ENCODE results near the gene NDUFB3. TPM values are rescaled to one million over a fixed set of nuclear protein-coding genes. Genes with fewer than 3 reads are reported as not detected.
"Not testable (repeated sequence)": the region's sequence is repeated elsewhere in the genome, so short reads cannot be mapped to it uniquely, and the experiment has no call there.

The NDUFB3 gene
- total RNA-seq: 112 and 113 TPM in 2 replicates

- Mint-ChIP-seq H3K4me3 (peak within 1 kb of the TSS; percentile 92), H3K36me3 (ENCODE audit: low read depth) (peaks cover 6% of the 10 kb centered on the region), H3K27ac (peak within 1 kb of the TSS; percentile 91), H3K9me3 (no peaks in the 10 kb centered on the region), H3K4me1 (peaks cover 37% of the 10 kb centered on the region), H3K27me3 (no peaks in the 10 kb centered on the region)
- intact Hi-C loops (cut with micrococcal nuclease): loop anchor here (1.0 to 5.0 kb wide), 11 partner anchors 45 to 381 kb away; partner anchors contain the start of genes BZW1, CFLAR, CLK1 and NIF3L1
- DNase-seq: peak; percentile 98
Measured at GRCh38 chr2:201071479-201072200, at the start of gene NDUFB3, which contains the start of gene HYCC2. Gene NDUFB3, plus strand, starts transcription at chr2:201072001. Its CDS starts 6,882 bp downstream, at chr2:201078883. Gene HYCC2, minus strand, starts transcription at chr2:201071671. Its CDS starts 47,662 bp downstream, at chr2:201024009.

- Mint-ChIP-seq H3K9me3 (peaks cover 6% of the 10 kb centered on the region), H3K4me1 (peaks cover 19% of the 10 kb centered on the region), H3K4me3 (no peak overlapping the region), H3K36me3 (ENCODE audit: low read depth) (peaks cover 37% of the 10 kb centered on the region), H3K27me3 (no peaks in the 10 kb centered on the region), H3K27ac (no peak overlapping the region)
- intact Hi-C loops (cut with micrococcal nuclease): no loop called here
- no peak for DNase-seq
Measured at GRCh38 chr2:201024518-201024917, 47.3 kb upstream of the NDUFB3 start.

- H3K9me3 Mint-ChIP-seq; intact Hi-C loops (cut with micrococcal nuclease); H3K4me3 Mint-ChIP-seq; H3K27ac Mint-ChIP-seq; H3K4me1 Mint-ChIP-seq; DNase-seq; H3K27me3 Mint-ChIP-seq: not testable (repeated sequence)
- H3K36me3 Mint-ChIP-seq (ENCODE audit: low read depth): peaks cover 38% of the 10 kb centered on the region
Measured at GRCh38 chr2:201034355-201034754, 37.4 kb upstream of the NDUFB3 start.

- H3K9me3 Mint-ChIP-seq; H3K27me3 Mint-ChIP-seq; H3K4me1 Mint-ChIP-seq; H3K4me3 Mint-ChIP-seq; H3K27ac Mint-ChIP-seq; DNase-seq; intact Hi-C loops (cut with micrococcal nuclease): not testable (repeated sequence)
- peaks cover 45% of the 10 kb centered on the region for H3K36me3 Mint-ChIP-seq (ENCODE audit: low read depth)
Measured at GRCh38 chr2:201038361-201038760, 33.4 kb upstream of the NDUFB3 start.

- no peak overlapping the region for H3K27ac Mint-ChIP-seq
- no peaks in the 10 kb centered on the region for H3K27me3 Mint-ChIP-seq
- no peaks in the 10 kb centered on the region for H3K9me3 Mint-ChIP-seq
- no peaks in the 10 kb centered on the region for H3K4me1 Mint-ChIP-seq
- no peak overlapping the region for H3K4me3 Mint-ChIP-seq
- no peak for DNase-seq
- intact Hi-C loops (cut with micrococcal nuclease): no loop called here
- peaks cover 46% of the 10 kb centered on the region for H3K36me3 Mint-ChIP-seq (ENCODE audit: low read depth)
Measured at GRCh38 chr2:201038855-201039254, 32.9 kb upstream of the NDUFB3 start.

GRCh38 chr2:201040867-201041628 is 30.8 kb upstream of the NDUFB3 start:
- Mint-ChIP-seq H3K4me3 (no peak overlapping the region), H3K9me3 (no peaks in the 10 kb centered on the region), H3K27ac (no peak overlapping the region), H3K27me3 (no peaks in the 10 kb centered on the region), H3K36me3 (ENCODE audit: low read depth) (peaks cover 41% of the 10 kb centered on the region), H3K4me1 (no peaks in the 10 kb centered on the region)
- DNase-seq: no peak
- intact Hi-C loops (cut with micrococcal nuclease): no loop called here

GRCh38 chr2:201042451-201042850 is 29.4 kb upstream of the NDUFB3 start:
- H3K27me3 Mint-ChIP-seq; DNase-seq; H3K4me1 Mint-ChIP-seq; H3K4me3 Mint-ChIP-seq; H3K27ac Mint-ChIP-seq; H3K9me3 Mint-ChIP-seq; intact Hi-C loops (cut with micrococcal nuclease): not testable (repeated sequence)
- peaks cover 40% of the 10 kb centered on the region for H3K36me3 Mint-ChIP-seq (ENCODE audit: low read depth)

- H3K27ac Mint-ChIP-seq; H3K27me3 Mint-ChIP-seq; intact Hi-C loops (cut with micrococcal nuclease); H3K4me1 Mint-ChIP-seq; H3K9me3 Mint-ChIP-seq; DNase-seq; H3K4me3 Mint-ChIP-seq: not testable (repeated sequence)
- peaks cover 42% of the 10 kb centered on the region for H3K36me3 Mint-ChIP-seq (ENCODE audit: low read depth)
Measured at GRCh38 chr2:201043050-201043449, 28.8 kb upstream of the NDUFB3 start.

- peaks cover 4% of the 10 kb centered on the region for H3K9me3 Mint-ChIP-seq
- H3K36me3 Mint-ChIP-seq (ENCODE audit: low read depth): peaks cover 38% of the 10 kb centered on the region
- intact Hi-C loops (cut with micrococcal nuclease): no loop called here
- H3K27me3 Mint-ChIP-seq: no peaks in the 10 kb centered on the region
- no peak for DNase-seq
- H3K4me1 Mint-ChIP-seq: no peaks in the 10 kb centered on the region
- no peak overlapping the region for H3K4me3 Mint-ChIP-seq
- no peak overlapping the region for H3K27ac Mint-ChIP-seq
Measured at GRCh38 chr2:201046881-201047280, 24.9 kb upstream of the NDUFB3 start.

GRCh38 chr2:201049455-201049854 is 22.3 kb upstream of the NDUFB3 start:
- peaks cover 6% of the 10 kb centered on the region for H3K4me1 Mint-ChIP-seq
- intact Hi-C loops (cut with micrococcal nuclease): no loop called here
- H3K9me3 Mint-ChIP-seq: peaks cover 4% of the 10 kb centered on the region
- no peak overlapping the region for H3K4me3 Mint-ChIP-seq
- H3K27me3 Mint-ChIP-seq: no peaks in the 10 kb centered on the region
- H3K36me3 Mint-ChIP-seq (ENCODE audit: low read depth): peaks cover 34% of the 10 kb centered on the region
- DNase-seq: no peak
- H3K27ac Mint-ChIP-seq: no peak overlapping the region

GRCh38 chr2:201057087-201057521 is 14.7 kb upstream of the NDUFB3 start:
- H3K4me1 Mint-ChIP-seq: peaks cover 17% of the 10 kb centered on the region
- no peaks in the 10 kb centered on the region for H3K27me3 Mint-ChIP-seq
- no peak overlapping the region for H3K27ac Mint-ChIP-seq
- H3K36me3 Mint-ChIP-seq (ENCODE audit: low read depth): peaks cover 26% of the 10 kb centered on the region
- intact Hi-C loops (cut with micrococcal nuclease): no loop called here
- no peaks in the 10 kb centered on the region for H3K9me3 Mint-ChIP-seq
- no peak overlapping the region for H3K4me3 Mint-ChIP-seq
- no peak for DNase-seq

- Mint-ChIP-seq H3K27ac (peak overlapping the region; percentile 13), H3K36me3 (ENCODE audit: low read depth) (peaks cover 24% of the 10 kb centered on the region), H3K27me3 (no peaks in the 10 kb centered on the region), H3K4me3 (no peak overlapping the region), H3K4me1 (peaks cover 12% of the 10 kb centered on the region), H3K9me3 (no peaks in the 10 kb centered on the region)
- intact Hi-C loops (cut with micrococcal nuclease): no loop called here
- DNase-seq: no peak
Measured at GRCh38 chr2:201057715-201058248, 14.0 kb upstream of the NDUFB3 start.

GRCh38 chr2:201058914-201059313 is 12.9 kb upstream of the NDUFB3 start:
- no peak for DNase-seq
- Mint-ChIP-seq H3K27me3 (peaks cover 2% of the 10 kb centered on the region), H3K4me1 (peaks cover 20% of the 10 kb centered on the region), H3K9me3 (peaks cover 5% of the 10 kb centered on the region), H3K36me3 (ENCODE audit: low read depth) (peaks cover 29% of the 10 kb centered on the region), H3K27ac (no peak overlapping the region), H3K4me3 (no peak overlapping the region)
- intact Hi-C loops (cut with micrococcal nuclease): no loop called here
